Fibroblast of upper back skin (primary cell): Measurements from ENCODE around the gene VN1R5.
"Not testable (repeated sequence)": the region's sequence is repeated elsewhere in the genome, so short reads cannot be mapped to it uniquely, and the experiment has no call there.

Experiments used
- DNase-seq: peaks from one replicate; pipeline ENCODE4 v3.0.0-alpha.2; 2013

The VN1R5 gene

GRCh38 chr1:247274605-247275256 is 18.9 kb downstream of the VN1R5 start:
- no peak for DNase-seq

- no peak for DNase-seq
Observed at GRCh38 chr1:247277191-247277590, 21.3 kb downstream of the VN1R5 start.

GRCh38 chr1:247281001-247281574 is 25.2 kb downstream of the VN1R5 start:
- DNase-seq, result no peak

- DNase-seq, result no peak
Observed at GRCh38 chr1:247286134-247286670, 30.3 kb downstream of the VN1R5 start.

- no peak for DNase-seq
Observed at GRCh38 chr1:247287460-247287859, 31.6 kb downstream of the VN1R5 start.

GRCh38 chr1:247288341-247288740 is 32.5 kb downstream of the VN1R5 start:
- no peak for DNase-seq

GRCh38 chr1:247289274-247289892 is 33.5 kb downstream of the VN1R5 start:
- not testable (repeated sequence) for DNase-seq

- DNase-seq, result no peak
Observed at GRCh38 chr1:247290576-247290975, 34.7 kb downstream of the VN1R5 start.

GRCh38 chr1:247291161-247291560 is 35.3 kb downstream of the VN1R5 start:
- DNase-seq, result no peak

- no peak for DNase-seq
Observed at GRCh38 chr1:247291833-247292561, 36.1 kb downstream of the VN1R5 start.

- DNase-seq, result peak; percentile 70
Observed at GRCh38 chr1:247293047-247293446, 37.2 kb downstream of the VN1R5 start.

GRCh38 chr1:247294282-247294681 is 38.4 kb downstream of the VN1R5 start:
- DNase-seq, result peak; percentile 83

- DNase-seq, result peak; percentile 47
Observed at GRCh38 chr1:247295274-247295684, 39.4 kb downstream of the VN1R5 start.

GRCh38 chr1:247295746-247296145 is 39.9 kb downstream of the VN1R5 start:
- no peak for DNase-seq

GRCh38 chr1:247296599-247297180 is 40.8 kb downstream of the VN1R5 start:
- DNase-seq, result no peak

- no peak for DNase-seq
Observed at GRCh38 chr1:247297263-247298123, 41.6 kb downstream of the VN1R5 start.

GRCh38 chr1:247298124-247298481 is 42.2 kb downstream of the VN1R5 start:
- DNase-seq, result no peak

GRCh38 chr1:247298701-247299100 is 42.8 kb downstream of the VN1R5 start:
- DNase-seq, result no peak

- DNase-seq, result no peak
Observed at GRCh38 chr1:247299723-247300381, 44.0 kb downstream of the VN1R5 start.

- no peak for DNase-seq
Observed at GRCh38 chr1:247300491-247301175, 44.8 kb downstream of the VN1R5 start.

- DNase-seq, result no peak
Observed at GRCh38 chr1:247301176-247301540, 45.3 kb downstream of the VN1R5 start.
